IMR-90 (cell line): ENCODE measurements around the gene INCENP. TPM values are rescaled to one million over a fixed set of nuclear protein-coding genes. Genes with fewer than 3 reads are reported as not detected.

ENCODE experiments used
- ATAC-seq: fragments of 200-7000 bp; cut with Tn5 transposase; 2 replicates; pipeline ENCODE4 v1.9.1; 2020; ENCODE audit warnings: low read depth, mild to moderate bottlenecking, moderate library complexity
- BruUV-seq: library from RNA; stranded (reverse); fragments of 400-500 nt; replicated peaks from 2 replicates; lab custom pipeline; 2021; lab: Mats Ljungman, UMichigan
- CTCF ChIA-PET: fragments of 300-600 bp; formaldehyde crosslinking; extraction: SDS; loops from one replicate; lab custom pipeline; 2021; ENCODE audit warnings: antibody characterized with exemption; lab: Yijun Ruan, JAX
- POLR2A ChIA-PET: fragments of 300-600 bp; sonication (Branson Sonifier 250); formaldehyde crosslinking; loops from one replicate; lab custom pipeline; 2022; ENCODE audit warnings: antibody characterized with exemption; ENCODE audit not compliant: unreplicated experiment; lab: Charles Lee
- DNase-seq: peaks from one replicate; pipeline ENCODE4 v3.0.0; 2013
- H2AFZ ChIP-seq: replicated peaks from 2 replicates; pipeline ENCODE3; 2013; ENCODE audit warnings: low read length, mild to moderate bottlenecking; ENCODE audit not compliant: poor library complexity
- H2AK5ac ChIP-seq: 2 replicates; pipeline ENCODE4 v1.6.1; 2013; ENCODE audit warnings: low read depth, low read length, inconsistent platforms
- H2AK9ac ChIP-seq: replicated peaks from 2 replicates; pipeline ENCODE3; 2013; ENCODE audit warnings: mild to moderate bottlenecking, low read depth, low read length, moderate library complexity; ENCODE audit not compliant: poor library complexity
- H2BK120ac ChIP-seq: 2 replicates; pipeline ENCODE4 v1.6.1; 2013; ENCODE audit warnings: low read depth, low read length, inconsistent platforms
- H2BK15ac ChIP-seq: 3 replicates; pipeline ENCODE4 v1.6.1; 2013; ENCODE audit warnings: low read depth, low read length, inconsistent platforms
- H2BK20ac ChIP-seq: 2 replicates; pipeline ENCODE4 v1.6.1; 2013; ENCODE audit warnings: low read depth, mild to moderate bottlenecking, inconsistent platforms, low read length, moderate library complexity
- H2BK5ac ChIP-seq: 2 replicates; pipeline ENCODE4 v1.6.1; 2013; ENCODE audit warnings: mild to moderate bottlenecking, low read depth, low read length, inconsistent platforms; ENCODE audit not compliant: poor library complexity, severe bottlenecking
- H3K14ac ChIP-seq: replicated peaks from 2 replicates; pipeline ENCODE4 v1.6.1; 2013; ENCODE audit warnings: low read depth, low read length, inconsistent platforms
- H3K18ac ChIP-seq: 2 replicates; pipeline ENCODE4 v1.6.1; 2013; ENCODE audit warnings: low read depth, low read length, control low read depth
- H3K23ac ChIP-seq: 2 replicates; pipeline ENCODE4 v1.6.1; 2013; ENCODE audit warnings: low read depth, low read length, inconsistent platforms
- H3K27ac ChIP-seq: 2 replicates; pipeline ENCODE4 v1.5.1; 2013; ENCODE audit warnings: mild to moderate bottlenecking, control low read depth, low read length; ENCODE audit not compliant: insufficient read depth
- H3K27me3 ChIP-seq: 2 replicates; pipeline ENCODE4 v1.6.1; 2013; ENCODE audit warnings: low read length; ENCODE audit not compliant: control insufficient read depth, insufficient read depth
- H3K36me3 ChIP-seq: 2 replicates; pipeline ENCODE4 v1.6.1; 2013; ENCODE audit warnings: low read length, mixed read lengths; ENCODE audit not compliant: control insufficient read depth, insufficient read depth
- H3K4ac ChIP-seq: 2 replicates; pipeline ENCODE4 v1.6.1; 2013; ENCODE audit warnings: low read depth, low read length, inconsistent platforms
- H3K4me1 ChIP-seq: 2 replicates; pipeline ENCODE4 v1.6.1; 2013; ENCODE audit warnings: low read length, mixed read lengths; ENCODE audit not compliant: control insufficient read depth, insufficient read depth
- H3K4me2 ChIP-seq: 2 replicates; pipeline ENCODE4 v1.6.1; 2013; ENCODE audit warnings: low read depth, mild to moderate bottlenecking, control low read depth, low read length, moderate library complexity
- H3K4me3 ChIP-seq: 2 replicates; pipeline ENCODE4 v1.5.1; 2013; ENCODE audit warnings: low read depth, mild to moderate bottlenecking, control low read depth, low read length, moderate library complexity; ENCODE audit not compliant: insufficient read depth
- H3K56ac ChIP-seq: 2 replicates; pipeline ENCODE4 v1.6.1; 2013; ENCODE audit warnings: low read length, inconsistent platforms; ENCODE audit not compliant: insufficient read depth; ENCODE audit errors: extremely low read depth
- H3K79me1 ChIP-seq, 2 experiments: 2 replicates each; pipeline ENCODE4 v1.6.1; 2013; ENCODE audit warnings: low read length in 2 of 2, inconsistent platforms in 1 of 2, low read depth in 1 of 2
- H3K9ac ChIP-seq: 2 replicates; pipeline ENCODE4 v1.6.1; 2013; ENCODE audit warnings: low read depth, low read length, control low read depth
- H3K9me1 ChIP-seq: 2 replicates; pipeline ENCODE4 v1.6.1; 2013; ENCODE audit warnings: low read length, inconsistent platforms; ENCODE audit not compliant: insufficient read depth
- H3K9me3 ChIP-seq: 2 replicates; pipeline ENCODE4 v1.6.1; 2013; ENCODE audit warnings: low read length; ENCODE audit not compliant: control insufficient read depth, insufficient read depth
- H4K20me1 ChIP-seq: 2 replicates; pipeline ENCODE4 v1.6.1; 2013; ENCODE audit warnings: low read length, inconsistent platforms; ENCODE audit not compliant: insufficient read depth
- H4K5ac ChIP-seq: 2 replicates; pipeline ENCODE4 v1.6.1; 2013; ENCODE audit warnings: mild to moderate bottlenecking, low read depth, low read length, control low read depth
- H4K8ac ChIP-seq, 2 experiments: 2 replicates each; pipeline ENCODE4 v1.6.1; 2013; ENCODE audit warnings: low read depth in 2 of 2, low read length in 2 of 2, control low read depth in 1 of 2, inconsistent platforms in 1 of 2
- H4K91ac ChIP-seq: 2 replicates; pipeline ENCODE4 v1.6.1; 2013; ENCODE audit warnings: low read depth, low read length, inconsistent platforms; ENCODE audit not compliant: insufficient read depth
- BHLHE40 ChIP-seq: fragments of 150-350 bp; IDR thresholded peaks from 2 replicates; pipeline ENCODE4 v1.6.1; 2016; ENCODE audit warnings: mild to moderate bottlenecking, low read depth, low read length
- CHD1 ChIP-seq: IDR thresholded peaks from 2 replicates; pipeline ENCODE4 v1.6.1; 2012; ENCODE audit warnings: low read depth, low read length, improper control_type of control experiment
- ELK1 ChIP-seq: fragments of 150-350 bp; IDR thresholded peaks from 2 replicates; pipeline ENCODE4 v1.6.1; 2016; ENCODE audit warnings: low read depth, mild to moderate bottlenecking, low read length, moderate library complexity, borderline replicate concordance
- MAFK ChIP-seq: IDR thresholded peaks from 2 replicates; pipeline ENCODE4 v1.6.1; 2012; ENCODE audit warnings: low read depth, low read length, improper control_type of control experiment
- MAZ ChIP-seq: IDR thresholded peaks from 2 replicates; pipeline ENCODE4 v1.6.1; 2012; ENCODE audit warnings: low read depth, mild to moderate bottlenecking, low read length, improper control_type of control experiment, moderate library complexity, borderline replicate concordance
- RCOR1 ChIP-seq: IDR thresholded peaks from 2 replicates; pipeline ENCODE4 v1.6.1; 2012; ENCODE audit warnings: mild to moderate bottlenecking, low read length, improper control_type of control experiment; ENCODE audit not compliant: insufficient replicate concordance
- SMC3 ChIP-seq: fragments of 150-350 bp; IDR thresholded peaks from 2 replicates; pipeline ENCODE4 v1.6.1; 2016; ENCODE audit warnings: low read depth, mild to moderate bottlenecking, antibody characterized with exemption, low read length, moderate library complexity
- WGBS, 2 experiments: methylation state at CpG; one replicate each; pipeline versions ENCODE4 v1.1.5 to v1.1.7; 2013; ENCODE audit warnings: missing lambda C conversion rate in 2 of 2; ENCODE audit not compliant: insufficient read length in 1 of 2; ENCODE audit errors: extremely low coverage in 2 of 2; 5-methylcytosine and 5-hydroxymethylcytosine counted together
- dilution Hi-C: fragments of 300-500 bp; cut with HindIII; formaldehyde crosslinking; loops from one replicate; pipeline ENCODE4 v1.14.3; 2018; ENCODE audit warnings: low sequenced_read_pairs; ENCODE audit not compliant: unreplicated experiment
- in situ Hi-C: fragments of 300-500 bp; cut with MboI; formaldehyde crosslinking; loops from 3 replicates; pipeline ENCODE4 v1.14.3; 2019; ENCODE audit warnings: low sequenced_read_pairs, inconsistent platforms, mixed read lengths
- intact Hi-C: fragments of 100-400 bp; cut with micrococcal nuclease; formaldehyde crosslinking; loops from 2 replicates; pipeline ENCODE4 v1.10.0; 2022
- polyA plus RNA-seq, 3 experiments: library from polyadenylated mRNA; depleted of rRNA; stranded (reverse); fragments of >200 nt; gene quantifications; 2 replicates each; pipeline ENCODE4 v1.2.3, GENCODE V29; 2012; ENCODE audit warnings: low replicate concordance in 1 of 3
- total RNA-seq: library from RNA; depleted of rRNA; stranded (reverse); fragments of >200 nt; gene quantifications from 2 replicates; pipeline ENCODE4 v1.2.3, GENCODE V29; 2012

The INCENP gene
- total and polyA plus RNA-seq, 2 of the 4 experiments (the other 2 are of a cell fraction): 18.6 to 23.8 TPM

- H3K4ac ChIP-seq: no peak overlapping the region
- TF ChIP-seq SMC3 (no peak), BHLHE40 (no peak), ELK1 (no peak), MAZ (no peak), RCOR1 (no peak), CHD1 (no peak), MAFK (no peak)
- no peak overlapping the region for H2BK120ac ChIP-seq
- no peak for DNase-seq
- peaks cover 26% of the 10 kb centered on the region for H3K27me3 ChIP-seq
- H3K4me1 ChIP-seq: no peaks in the 10 kb centered on the region
- CTCF ChIA-PET: no interaction called here
- no peak overlapping the region for H2AK9ac ChIP-seq
- H2AK5ac ChIP-seq: no peak overlapping the region
- intact Hi-C loops: no loop called here
- no peak overlapping the region for H3K27ac ChIP-seq
- H3K56ac ChIP-seq: no peak overlapping the region
- in situ Hi-C loops: loop anchor here (10.0 kb wide), 1 partner anchor 55 kb away; no protein-coding TSS in a partner anchor
- no peaks in the 10 kb centered on the region for H3K9me3 ChIP-seq
- H3K18ac ChIP-seq: no peak overlapping the region
- no peak overlapping the region for H2BK20ac ChIP-seq
- H3K79me1 ChIP-seq: no peaks in the 10 kb centered on the region
- no peak overlapping the region for H4K91ac ChIP-seq
- no peaks in the 10 kb centered on the region for H4K20me1 ChIP-seq
- 60% methylated on average over 3 of the region's 10 CpGs; no CpG with 5 or more reads in 1 of the 2 experiments for WGBS, 2 experiments
- no peak overlapping the region for H3K4me3 ChIP-seq
- no peak overlapping the region for H2BK5ac ChIP-seq
- no peak overlapping the region for H3K4me2 ChIP-seq
- dilution Hi-C loops: no loop called here
- H3K23ac ChIP-seq: no peak overlapping the region
- no peak overlapping the region for H4K5ac ChIP-seq
- no peak for ATAC-seq
- no peak overlapping the region for H3K14ac ChIP-seq
- POLR2A ChIA-PET: no interaction called here
- H4K8ac ChIP-seq: no peak overlapping the region
- no peaks in the 10 kb centered on the region; the same call in 1 of the 2 replicates for H3K9me1 ChIP-seq
- H3K36me3 ChIP-seq: no peaks in the 10 kb centered on the region
- H3K9ac ChIP-seq: no peak overlapping the region
- no TSS peak for BruUV-seq
- H2AFZ ChIP-seq: no peak overlapping the region
- H2BK15ac ChIP-seq: no peak overlapping the region
These were observed 45.6 kb downstream of the INCENP start for GRCh38 chr11:62169448-62169847.
